Activated B cell treated with CpG ODN at 0.5 μM for 24 hours (primary cell): ENCODE data around the gene GLS. TPM values are rescaled to one million over a fixed set of nuclear protein-coding genes. Genes with fewer than 3 reads are reported as not detected.

Source experiments
- ATAC-seq: fragments of 200-7000 bp; cut with Tn5 transposase; one replicate; pipeline ENCODE4 v1.10.0; 2021; ENCODE audit warnings: low read depth, mild to moderate bottlenecking, moderate library complexity
- CTCF ChIA-PET: fragments of 350-600 bp; sonication (Branson Sonifier 250); formaldehyde crosslinking; loops from one replicate; lab custom pipeline; 2021; ENCODE audit warnings: antibody characterized with exemption; lab: Charles Lee
- POLR2A ChIA-PET: fragments of 350-600 bp; sonication (Branson Sonifier 250); formaldehyde crosslinking; loops from one replicate; lab custom pipeline; 2021; ENCODE audit warnings: antibody characterized with exemption; lab: Charles Lee
- DNase-seq: peaks from one replicate; pipeline ENCODE4 v3.0.0; 2022
- H3K27ac Mint-ChIP-seq: one replicate; pipeline ENCODE4 v1.8.0; 2020; ENCODE audit warnings: mixed read lengths
- H3K27me3 Mint-ChIP-seq: one replicate; pipeline ENCODE4 v1.8.0; 2021; ENCODE audit warnings: mixed read lengths
- H3K36me3 Mint-ChIP-seq: one replicate; pipeline ENCODE4 v1.8.0; 2021; ENCODE audit warnings: low read depth, mixed read lengths
- H3K4me1 Mint-ChIP-seq: one replicate; pipeline ENCODE4 v1.8.0; 2021; ENCODE audit warnings: mixed read lengths
- H3K4me3 Mint-ChIP-seq: one replicate; pipeline ENCODE4 v1.8.0; 2020; ENCODE audit warnings: mild to moderate bottlenecking, mixed read lengths
- H3K9me3 Mint-ChIP-seq: one replicate; pipeline ENCODE4 v1.8.0; 2020; ENCODE audit warnings: mixed read lengths
- CTCF ChIP-seq: fragments of 200-600 bp; IDR thresholded peaks from one replicate; pipeline ENCODE4 v1.8.0; 2022; ENCODE audit warnings: antibody characterized with exemption, mild to moderate bottlenecking
- intact Hi-C: fragments of 100-400 bp; cut with micrococcal nuclease; formaldehyde crosslinking; loops from one replicate; pipeline ENCODE4 v1.15.1; 2024
- total RNA-seq: library from RNA; stranded (reverse); gene quantifications from 2 replicates; pipeline ENCODE4 v1.2.3, GENCODE V29; 2022

The GLS gene
- total RNA-seq, 1 donor from 2014 or later = 255 TPM

DNA sequence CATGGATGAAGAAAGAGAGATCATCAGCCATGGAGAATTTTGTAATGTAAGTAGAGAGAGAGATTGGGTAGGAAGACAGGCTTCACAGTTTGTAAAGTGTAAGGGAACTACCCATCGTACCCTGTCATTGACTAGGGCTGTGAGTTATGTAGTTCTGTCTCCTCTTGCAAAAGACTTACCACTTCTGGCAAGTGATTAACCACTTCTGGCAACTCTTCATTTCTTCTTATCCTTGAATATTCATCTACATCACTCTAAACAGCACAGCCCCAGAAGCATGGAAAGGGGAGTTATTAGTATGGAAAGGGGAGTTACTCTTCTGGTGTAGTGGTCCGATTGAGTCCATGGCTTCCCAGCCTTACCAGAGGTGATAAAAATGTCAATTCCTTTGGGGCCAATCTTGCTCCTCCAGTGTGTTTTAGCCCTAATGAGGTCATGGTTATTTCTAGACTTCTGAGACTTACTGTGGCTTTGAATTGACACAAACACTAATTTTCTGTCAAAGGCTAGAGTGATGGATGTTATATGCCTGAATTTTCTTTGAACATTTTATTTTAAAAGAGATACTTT is 81.4 kb downstream of the GLS start:
- POLR2A ChIA-PET = no interaction called here
- Mint-ChIP-seq H3K27ac (no peak overlapping the region), H3K4me1 (peaks cover 9% of the 10 kb centered on the region), H3K27me3 (no peaks in the 10 kb centered on the region), H3K4me3 (no peak overlapping the region), H3K9me3 (no peaks in the 10 kb centered on the region), H3K36me3 (peaks cover 62% of the 10 kb centered on the region)
- ATAC-seq (no peak), DNase-seq (no peak)
- TF ChIP-seq CTCF = no peak
- CTCF ChIA-PET = interaction anchor here (1.2 kb wide), 1 partner anchor 112 kb away, joined by 3 read pairs; no protein-coding TSS in a partner anchor
- intact Hi-C loops = loop anchor here (1.0 kb wide), 1 partner anchor 8 kb away; no protein-coding TSS in a partner anchor

GRCh38 chr2:190963088-190963487 is 82.5 kb downstream of the GLS start:
- Mint-ChIP-seq H3K4me3 (no peak overlapping the region), H3K27me3 (no peaks in the 10 kb centered on the region), H3K9me3 (no peaks in the 10 kb centered on the region), H3K27ac (no peak overlapping the region), H3K36me3 (peaks cover 70% of the 10 kb centered on the region), H3K4me1 (peaks cover 9% of the 10 kb centered on the region)
- intact Hi-C loops = no loop called here
- ChIA-PET CTCF (no interaction called here), POLR2A (interaction anchor here (0.5 to 0.6 kb wide), 2 partner anchors 17 to 463 kb away, joined by 3 read pairs; no protein-coding TSS in a partner anchor)
- ATAC-seq = no peak
- no peak for TF ChIP-seq CTCF
- no peak for DNase-seq

DNA sequence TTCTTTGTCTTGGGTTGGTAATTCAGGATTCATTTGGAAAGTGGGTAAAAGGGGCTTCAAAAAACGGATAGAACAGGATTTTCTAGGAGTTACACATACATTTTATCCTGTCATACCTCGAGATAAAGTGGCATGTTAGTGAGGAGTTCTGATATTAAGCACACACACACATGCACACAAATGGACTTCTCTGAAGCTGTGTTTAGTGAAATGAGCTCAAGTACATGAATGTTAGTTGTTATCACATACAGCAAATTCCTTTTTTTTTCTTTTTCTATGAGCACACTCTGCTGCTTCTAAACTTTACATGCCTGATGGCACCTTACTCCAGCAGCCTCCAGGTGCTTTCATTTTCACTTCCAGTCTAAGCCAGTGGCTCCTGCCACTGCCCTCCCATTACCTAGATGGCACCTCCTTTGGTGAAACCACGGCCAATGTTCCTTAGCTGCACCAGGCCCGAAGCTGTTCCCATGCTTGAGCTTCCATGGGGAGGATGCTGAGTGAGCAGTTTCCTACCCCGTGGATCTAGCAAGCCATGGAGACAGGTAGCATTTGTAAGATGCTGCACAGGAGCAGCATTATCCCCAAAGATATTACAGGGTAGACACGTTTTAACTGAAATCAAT is 83.7 kb downstream of the GLS start:
- ChIA-PET CTCF (interaction anchor here (0.7 kb wide), 1 partner anchor 113 kb away, joined by 3 read pairs; no protein-coding TSS in a partner anchor), POLR2A (no interaction called here)
- Mint-ChIP-seq H3K4me3 (no peak overlapping the region), H3K36me3 (peaks cover 71% of the 10 kb centered on the region), H3K9me3 (no peaks in the 10 kb centered on the region), H3K27me3 (no peaks in the 10 kb centered on the region), H3K4me1 (peaks cover 9% of the 10 kb centered on the region), H3K27ac (peak overlapping the region; percentile 68)
- ATAC-seq (peak; percentile 57), DNase-seq (no peak)
- intact Hi-C loops = no loop called here
- TF ChIP-seq CTCF = no peak

GRCh38 chr2:190965580-190966222 is 85.1 kb downstream of the GLS start:
- CTCF ChIA-PET = interaction anchor here (1.5 kb wide), 1 partner anchor 115 kb away, joined by 7 read pairs; no protein-coding TSS in a partner anchor
- intact Hi-C loops = no loop called here

More at GRCh38 chr2:190965580-190966222, 85.1 kb downstream of the GLS start:
- no peak overlapping the region for H3K4me3 Mint-ChIP-seq
- TF ChIP-seq CTCF = no peak
- no peaks in the 10 kb centered on the region for H3K9me3 Mint-ChIP-seq
- H3K4me1 Mint-ChIP-seq = peaks cover 9% of the 10 kb centered on the region
- no peak for DNase-seq
- H3K27me3 Mint-ChIP-seq = no peaks in the 10 kb centered on the region
- peaks cover 76% of the 10 kb centered on the region for H3K36me3 Mint-ChIP-seq
- ATAC-seq = no peak
- POLR2A ChIA-PET = no interaction called here
- no peak overlapping the region for H3K27ac Mint-ChIP-seq
